Measurements from ENCODE around the gene VSTM4.

Gene VSTM4

GRCh38 chr10:48996329-48996728, 119.0 kb downstream of the VSTM4 start:
- H3K4me2 ChIP-seq (ENCODE audit: low read depth, low read length, poor library complexity, severe bottlenecking) = no peak overlapping the region
- no peak overlapping the region for H2AFZ ChIP-seq (ENCODE audit: low read length)
- no peak for TF ChIP-seq EZH2phosphoT487 (IDR thresholded peaks at IDR 0.05; ENCODE audit: borderline replicate concordance)
- TF ChIP-seq CTCF (conservative IDR thresholded peaks at IDR 0.05; ENCODE audit: low read length) = no peak
- H3K36me3 ChIP-seq (ENCODE audit: insufficient read depth, low read length) = no peaks in the 10 kb centered on the region
- H3K4me1 ChIP-seq (ENCODE audit: insufficient read depth, low read length, poor library complexity, severe bottlenecking) = no peaks in the 10 kb centered on the region
- no peaks in the 10 kb centered on the region for H4K20me1 ChIP-seq (ENCODE audit: insufficient read depth, low read length, poor library complexity, severe bottlenecking)
- H3K79me2 ChIP-seq (ENCODE audit: insufficient read depth, low read length) = no peaks in the 10 kb centered on the region
- no peak overlapping the region for H3K9ac ChIP-seq (ENCODE audit: low read depth, low read length, poor library complexity, severe bottlenecking)
- no peaks in the 10 kb centered on the region for H3K9me2 ChIP-seq (replicated peaks; ENCODE audit: low read depth, low read length)
- H3F3A ChIP-seq (ENCODE audit: low read depth) = no peaks in the 10 kb centered on the region
- no peak overlapping the region for H3K4me3 ChIP-seq (ENCODE audit: low read length, poor library complexity, severe bottlenecking)
- H3K27me3 ChIP-seq (ENCODE audit: insufficient read depth, low read length, poor library complexity, severe bottlenecking) = no peaks in the 10 kb centered on the region
- H3K9me3 ChIP-seq (ENCODE audit: insufficient read depth, low read depth, low read length) = no peaks in the 10 kb centered on the region

GRCh38 chr10:48993627-48994026, 121.7 kb downstream of the VSTM4 start:
- no peaks in the 10 kb centered on the region for H3K36me3 ChIP-seq (ENCODE audit: insufficient read depth, low read length)

GRCh38 chr10:48990226-48990625, 125.1 kb downstream of the VSTM4 start:
- H2AFZ ChIP-seq (ENCODE audit: low read length) = no peak overlapping the region
- TF ChIP-seq EZH2phosphoT487 (IDR thresholded peaks at IDR 0.05; ENCODE audit: borderline replicate concordance) (no peak), CTCF (conservative IDR thresholded peaks at IDR 0.05; ENCODE audit: low read length) (no peak)
- H3K27me3 ChIP-seq (ENCODE audit: insufficient read depth, low read length, poor library complexity, severe bottlenecking) = no peaks in the 10 kb centered on the region

More at GRCh38 chr10:48993627-48994026, 121.7 kb downstream of the VSTM4 start:
- H4K20me1 ChIP-seq (ENCODE audit: insufficient read depth, low read length, poor library complexity, severe bottlenecking) = no peaks in the 10 kb centered on the region
- no peaks in the 10 kb centered on the region for H3K79me2 ChIP-seq (ENCODE audit: insufficient read depth, low read length)
- H3K4me1 ChIP-seq (ENCODE audit: insufficient read depth, low read length, poor library complexity, severe bottlenecking) = no peaks in the 10 kb centered on the region
- H3K27me3 ChIP-seq (ENCODE audit: insufficient read depth, low read length, poor library complexity, severe bottlenecking) = no peaks in the 10 kb centered on the region
- H3K9me3 ChIP-seq (ENCODE audit: insufficient read depth, low read depth, low read length) = no peaks in the 10 kb centered on the region
- TF ChIP-seq EZH2phosphoT487 (IDR thresholded peaks at IDR 0.05; ENCODE audit: borderline replicate concordance) = no peak
- H3K4me3 ChIP-seq (ENCODE audit: low read length, poor library complexity, severe bottlenecking) = no peak overlapping the region
- H3K4me2 ChIP-seq (ENCODE audit: low read depth, low read length, poor library complexity, severe bottlenecking) = no peak overlapping the region
- no peaks in the 10 kb centered on the region for H3K9me2 ChIP-seq (replicated peaks; ENCODE audit: low read depth, low read length)
- no peaks in the 10 kb centered on the region for H3F3A ChIP-seq (ENCODE audit: low read depth)
- no peak overlapping the region for H3K9ac ChIP-seq (ENCODE audit: low read depth, low read length, poor library complexity, severe bottlenecking)
- no peak overlapping the region for H2AFZ ChIP-seq (ENCODE audit: low read length)

GRCh38 chr10:48985621-48986158, 129.6 kb downstream of the VSTM4 start:
- Histone ChIP-seq H3K36me3 (ENCODE audit: insufficient read depth, low read length) (no peaks in the 10 kb centered on the region), H3K27me3 (ENCODE audit: insufficient read depth, low read length, poor library complexity, severe bottlenecking) (no peaks in the 10 kb centered on the region), H3F3A (ENCODE audit: low read depth) (no peaks in the 10 kb centered on the region), H3K9me3 (ENCODE audit: insufficient read depth, low read depth, low read length) (no peaks in the 10 kb centered on the region), H3K4me1 (ENCODE audit: insufficient read depth, low read length, poor library complexity, severe bottlenecking) (no peaks in the 10 kb centered on the region), H2AFZ (ENCODE audit: low read length) (no peak overlapping the region), H3K4me3 (ENCODE audit: low read length, poor library complexity, severe bottlenecking) (no peak overlapping the region), H3K9me2 (replicated peaks; ENCODE audit: low read depth, low read length) (no peaks in the 10 kb centered on the region), H3K4me2 (ENCODE audit: low read depth, low read length, poor library complexity, severe bottlenecking) (no peak overlapping the region), H3K79me2 (ENCODE audit: insufficient read depth, low read length) (no peaks in the 10 kb centered on the region), H3K9ac (ENCODE audit: low read depth, low read length, poor library complexity, severe bottlenecking) (no peak overlapping the region), H4K20me1 (ENCODE audit: insufficient read depth, low read length, poor library complexity, severe bottlenecking) (no peaks in the 10 kb centered on the region)
- TF ChIP-seq EZH2phosphoT487 (IDR thresholded peaks at IDR 0.05; ENCODE audit: borderline replicate concordance) = no peak

More at GRCh38 chr10:48990226-48990625, 125.1 kb downstream of the VSTM4 start:
- no peaks in the 10 kb centered on the region for H3F3A ChIP-seq (ENCODE audit: low read depth)
- no peaks in the 10 kb centered on the region for H3K9me2 ChIP-seq (replicated peaks; ENCODE audit: low read depth, low read length)
- H3K9ac ChIP-seq (ENCODE audit: low read depth, low read length, poor library complexity, severe bottlenecking) = no peak overlapping the region
- H3K79me2 ChIP-seq (ENCODE audit: insufficient read depth, low read length) = no peaks in the 10 kb centered on the region
- H3K9me3 ChIP-seq (ENCODE audit: insufficient read depth, low read depth, low read length) = no peaks in the 10 kb centered on the region
- H3K36me3 ChIP-seq (ENCODE audit: insufficient read depth, low read length) = no peaks in the 10 kb centered on the region
- H3K4me3 ChIP-seq (ENCODE audit: low read length, poor library complexity, severe bottlenecking) = no peak overlapping the region
- no peaks in the 10 kb centered on the region for H3K4me1 ChIP-seq (ENCODE audit: insufficient read depth, low read length, poor library complexity, severe bottlenecking)
- no peak overlapping the region for H3K4me2 ChIP-seq (ENCODE audit: low read depth, low read length, poor library complexity, severe bottlenecking)
- no peaks in the 10 kb centered on the region for H4K20me1 ChIP-seq (ENCODE audit: insufficient read depth, low read length, poor library complexity, severe bottlenecking)

Measured in Loucy (cell line).